HepG2 (cell line): Measurements from ENCODE around the gene PRPF4. TPM values are rescaled to one million over a fixed set of nuclear protein-coding genes. Genes with fewer than 3 reads are reported as not detected.

Source experiments
- ATAC-seq: fragments of 200-7000 bp; cut with Tn5 transposase; 3 replicates; pipeline ENCODE4 v1.9.1; 2020; ENCODE audit warnings: mild to moderate bottlenecking, moderate library complexity
- Bru-seq: library from RNA; stranded (reverse); fragments of 400-500 nt; gene quantifications from one replicate; lab custom pipeline; 2021; lab: Mats Ljungman, UMichigan
- BruChase-seq, 2 experiments: library from RNA; stranded (reverse); fragments of 400-500 nt; gene quantifications; one replicate each; lab custom pipeline; 2021; lab: Mats Ljungman, UMichigan
- BruUV-seq: library from RNA; stranded (reverse); fragments of 400-500 nt; replicated peaks from 2 replicates; lab custom pipeline; 2021; lab: Mats Ljungman, UMichigan
- CTCF ChIA-PET: fragments of 300-600 bp; formaldehyde crosslinking; extraction: SDS; loops from one replicate; lab custom pipeline; 2021; ENCODE audit warnings: low total read pairs, inconsistent platforms, low intra/inter-chr PET ratio; lab: Yijun Ruan, JAX
- POLR2A ChIA-PET: fragments of 350-600 bp; sonication (Branson Sonifier 250); formaldehyde crosslinking; loops from one replicate; lab custom pipeline; 2020; ENCODE audit warnings: antibody characterized with exemption, inconsistent platforms; lab: Yijun Ruan, JAX
- DNase-seq: peaks from one replicate; pipeline ENCODE4 v3.0.0-alpha.2; 2015; ENCODE audit warnings: low spot score
- FAIRE-seq: peaks from 3 replicates; lab custom pipeline; 2011; peaks lifted over from hg19 to GRCh38; lab: Jason Lieb, UNC
- H2AFZ ChIP-seq: one replicate; pipeline ENCODE4 v1.6.1; 2011; ENCODE audit warnings: low read length, inconsistent platforms
- H3K27ac ChIP-seq: fragments of 300-600 bp; 3 replicates; pipeline ENCODE4 v1.8.0; 2011; ENCODE audit warnings: mixed run types, mild to moderate bottlenecking, mixed read lengths, low read length, inconsistent platforms; ENCODE audit not compliant: insufficient read depth; ENCODE audit errors: extremely low read length
- H3K27me3 ChIP-seq, 2 experiments: fragments of 200-600 bp in 1 of 2; 2 replicates in 1 of 2; 3 replicates in 1 of 2; pipeline versions ENCODE4 v1.6.0 to v1.8.0; 2011; ENCODE audit warnings: low read length in 2 of 2, mild to moderate bottlenecking in 2 of 2, moderate library complexity in 2 of 2, inconsistent platforms in 1 of 2; ENCODE audit not compliant: insufficient read depth in 2 of 2, control insufficient read depth in 1 of 2
- H3K36me3 ChIP-seq, 2 experiments: fragments of 200-600 bp in 1 of 2; replicated peaks in 1 of 2; 2 replicates in 1 of 2; 3 replicates in 1 of 2; pipeline versions ENCODE4 v1.5.1 to v1.8.0; 2011; ENCODE audit warnings: low read length in 2 of 2, inconsistent platforms in 1 of 2; ENCODE audit not compliant: insufficient read depth in 2 of 2, control insufficient read depth in 1 of 2
- H3K4me1 ChIP-seq: 2 replicates; pipeline ENCODE4 v1.5.1; 2012; ENCODE audit warnings: low read length, inconsistent platforms; ENCODE audit not compliant: insufficient read depth
- H3K4me2 ChIP-seq: 2 replicates; pipeline ENCODE4 v1.6.0; 2011; ENCODE audit warnings: low read depth, low read length, inconsistent platforms
- H3K4me3 ChIP-seq, 3 experiments: fragments of 200-600 bp in 1 of 3; sonication (generic), shearing (Covaris generic) in 1 of 3; replicated peaks in 1 of 3; 2 replicates each; pipeline ENCODE4 v1.5.1; 2011 to 2016; ENCODE audit warnings: low read length in 3 of 3, inconsistent platforms in 2 of 3, low read depth in 2 of 3, mild to moderate bottlenecking in 2 of 3, control low read depth in 1 of 3, mixed read lengths in 1 of 3; ENCODE audit not compliant: insufficient read depth in 1 of 3
- H3K79me2 ChIP-seq: one replicate; pipeline ENCODE4 v1.6.1; 2011; ENCODE audit warnings: low read length, inconsistent platforms; ENCODE audit not compliant: insufficient read depth
- H3K9ac ChIP-seq: 2 replicates; pipeline ENCODE4 v1.6.0; 2011; ENCODE audit warnings: mild to moderate bottlenecking, low read depth, low read length, inconsistent platforms; ENCODE audit not compliant: insufficient read depth
- H3K9me3 ChIP-seq: 2 replicates; pipeline ENCODE4 v1.5.1; 2012; ENCODE audit warnings: mild to moderate bottlenecking, low read length
- H4K20me1 ChIP-seq: 2 replicates; pipeline ENCODE4 v1.6.0; 2011; ENCODE audit warnings: inconsistent platforms, mild to moderate bottlenecking, low read length, moderate library complexity; ENCODE audit not compliant: insufficient read depth
- ATF6 ChIP-seq: sonication (generic); formaldehyde crosslinking; conservative IDR thresholded peaks from 2 replicates; pipeline ENCODE4 v1.4.0; 2020; ENCODE audit warnings: missing genetic modification reagents
- HOXA5 ChIP-seq: sonication (generic); formaldehyde crosslinking; IDR thresholded peaks from 2 replicates; pipeline ENCODE4 v1.4.0; 2020; ENCODE audit warnings: missing genetic modification reagents
- HOXA9 ChIP-seq: sonication (generic); formaldehyde crosslinking; IDR thresholded peaks from 2 replicates; pipeline ENCODE4 v1.8.1; 2022; ENCODE audit warnings: missing genetic modification reagents, mild to moderate bottlenecking, moderate library complexity, borderline replicate concordance
- KDM5A ChIP-seq: fragments of 200-600 bp; sonication (generic); IDR thresholded peaks from 2 replicates; pipeline ENCODE4 v1.7.0; 2018; ENCODE audit warnings: antibody characterized with exemption, mild to moderate bottlenecking, low read length, borderline replicate concordance
- KLF6 ChIP-seq: IDR thresholded peaks from 2 replicates; pipeline ENCODE4 v1.8.0; 2016; ENCODE audit warnings: missing biosample characterization, missing genetic modification reagents
- LBX2 ChIP-seq: sonication (generic); formaldehyde crosslinking; IDR thresholded peaks from 2 replicates; pipeline ENCODE4 v1.5.0; 2020; ENCODE audit warnings: missing genetic modification reagents, mild to moderate bottlenecking, borderline replicate concordance
- REL ChIP-seq: sonication (generic); formaldehyde crosslinking; conservative IDR thresholded peaks from 2 replicates; pipeline ENCODE4 v1.8.0; 2022; ENCODE audit warnings: mild to moderate bottlenecking, missing genetic modification reagents, moderate library complexity
- RELA ChIP-seq: sonication (generic); formaldehyde crosslinking; IDR thresholded peaks from 2 replicates; pipeline ENCODE4 v1.4.0; 2020; ENCODE audit warnings: missing genetic modification reagents
- ZMAT3 ChIP-seq: sonication (generic); formaldehyde crosslinking; conservative IDR thresholded peaks from 2 replicates; pipeline ENCODE4 v1.7.0; 2021; ENCODE audit warnings: missing genetic modification reagents
- ZNF292 ChIP-seq: sonication (generic); formaldehyde crosslinking; IDR thresholded peaks from 2 replicates; pipeline ENCODE4 v1.8.1; 2022; ENCODE audit warnings: mild to moderate bottlenecking, low read depth, missing genetic modification reagents, borderline replicate concordance
- ZNF772 ChIP-seq: sonication (generic); formaldehyde crosslinking; IDR thresholded peaks from 2 replicates; pipeline ENCODE4 v1.5.0; 2020; ENCODE audit warnings: mild to moderate bottlenecking, missing genetic modification reagents
- WGBS: methylation state at CpG from one replicate; pipeline ENCODE4 v1.1.6; 2017; ENCODE audit warnings: low lambda C conversion rate; 5-methylcytosine and 5-hydroxymethylcytosine counted together
- in situ Hi-C: cut with HindIII; loops from 2 replicates; pipeline ENCODE4 v1.10.0; 2017; ENCODE audit warnings: low pct_unique_long_range_greater_than_20kb; ENCODE audit not compliant: extremely low pct_ligation_motif_present
- intact Hi-C: fragments of 100-400 bp; cut with micrococcal nuclease; formaldehyde crosslinking; loops from one replicate; pipeline ENCODE4 v1.10.0; 2022; ENCODE audit not compliant: unreplicated experiment
- long read RNA-seq, 2 experiments: library from RNA in 1 of 2; library from polyadenylated mRNA in 1 of 2; stranded (forward) in 1 of 2; unstranded in 1 of 2; transcript quantifications; one replicate each; pipeline ENCODE4 v2.0.0, GENCODE V29; 2019 to 2022
- polyA minus RNA-seq, 3 experiments: library from RNA; depleted of rRNA, polyadenylated mRNA; stranded (reverse); fragments of >200 nt; gene quantifications; 2 replicates each; pipeline ENCODE4 v1.2.3, GENCODE V29; 2011; ENCODE audit warnings: low replicate concordance in 1 of 3
- polyA plus RNA-seq, 8 experiments: library from polyadenylated mRNA; depleted of rRNA in 3 of 8; stranded (reverse) in 7 of 8; unstranded in 1 of 8; fragments of >200 nt; fragmentation: Illumina TruSeq in 4 of 8; extraction: Trizol in 4 of 8; gene quantifications; 2 replicates each; pipeline versions ENCODE4 v1.2.1 to v1.2.3, GENCODE V29; 2011 to 2016; ENCODE audit warnings: low read depth in 4 of 8, missing spikeins in 1 of 8, mixed read lengths in 1 of 8; ENCODE audit not compliant: insufficient read depth in 1 of 8
- total RNA-seq, 5 experiments: library from RNA; depleted of rRNA; stranded (reverse); fragments of >200 nt; fragmentation: Illumina TruSeq; extraction: Trizol; gene quantifications; 2 replicates each; pipeline ENCODE4 v1.2.3, GENCODE V29; 2016; ENCODE audit warnings: low read depth in 1 of 5

The PRPF4 gene
- 49.0 and 64.9 TPM in 2 replicates for total RNA-seq (2016; rRNA removed; fragmentation: Illumina TruSeq; extraction: Trizol)
- total RNA-seq (2016; cell fraction: cytosol; rRNA removed; fragmentation: Illumina TruSeq; extraction: Trizol; ENCODE audit: low read depth), result 8.0 and 8.5 TPM in 2 replicates
- 46.7 and 66.8 TPM in 2 replicates for total RNA-seq (2016; cell fraction: insoluble cytoplasmic fraction; rRNA removed; fragmentation: Illumina TruSeq; extraction: Trizol)
- 22.5 and 24.5 TPM in 2 replicates for total RNA-seq (2016; cell fraction: membrane; rRNA removed; fragmentation: Illumina TruSeq; extraction: Trizol)
- total RNA-seq (2016; cell fraction: nucleus; rRNA removed; fragmentation: Illumina TruSeq; extraction: Trizol), result 19.4 and 23.0 TPM in 2 replicates
- 10.3 and 11.1 TPM in 2 replicates for polyA plus RNA-seq (2011; rRNA removed)
- 10.7 and 12.9 TPM in 2 replicates for polyA plus RNA-seq (2011; cell fraction: cytosol; rRNA removed)
- 6.0 and 8.7 TPM in 2 replicates for polyA plus RNA-seq (2011; cell fraction: nucleus; rRNA removed)
- polyA plus RNA-seq (2012), result 17.9 and 20.6 TPM in 2 replicates
- polyA plus RNA-seq (2016; cell fraction: cytosol; fragmentation: Illumina TruSeq; extraction: Trizol; ENCODE audit: low read depth), result 3.8 and 4.4 TPM in 2 replicates
- polyA plus RNA-seq (2016; cell fraction: insoluble cytoplasmic fraction; fragmentation: Illumina TruSeq; extraction: Trizol; ENCODE audit: low read depth), result 55.6 and 56.7 TPM in 2 replicates
- polyA plus RNA-seq (2016; cell fraction: membrane; fragmentation: Illumina TruSeq; extraction: Trizol; ENCODE audit: low read depth), result 11.3 and 13.5 TPM in 2 replicates
- polyA plus RNA-seq (2016; cell fraction: nucleus; fragmentation: Illumina TruSeq; extraction: Trizol; ENCODE audit: insufficient read depth, low read depth), result 27.1 and 29.6 TPM in 2 replicates
- polyA minus RNA-seq (2011; rRNA and poly(A)+ RNA removed; ENCODE audit: low replicate concordance), result 10.5 and 29.0 TPM in 2 replicates
- polyA minus RNA-seq (2011; cell fraction: cytosol; rRNA and poly(A)+ RNA removed), result 9.0 and 11.3 TPM in 2 replicates
- 6.8 and 10.8 TPM in 2 replicates for polyA minus RNA-seq (2011; cell fraction: nucleus; rRNA and poly(A)+ RNA removed)
- Bru-seq, nascent RNA, result percentile 76 among the genes with signal in this experiment
- BruChase-seq, experiment 1, labeled RNA remaining after a 6-hour chase, result percentile 84 among the genes with signal in this experiment
- percentile 83 among the genes with signal in this experiment for BruChase-seq, experiment 2, labeled RNA remaining after a 2-hour chase
- long read RNA-seq, experiment 1, transcript PRPF4-202 (14 exons, 3,212 nt), result major isoform, 29 of 45 reads
- long read RNA-seq, experiment 1, transcript PRPF4-201 (14 exons, 2,787 nt), result minor isoform, 7 of 45 reads
- long read RNA-seq, experiment 1, partial matches to known transcripts, result 7 of 45 reads
- long read RNA-seq, experiment 1, other reads (novel, unspliced or antisense), result 2 of 45 reads
- long read RNA-seq, experiment 2, transcript PRPF4-202 (14 exons, 3,212 nt), result major isoform, 25 of 63 reads
- long read RNA-seq, experiment 2, partial matches to known transcripts, result 28 of 63 reads
- long read RNA-seq, experiment 2, other reads (novel, unspliced or antisense), result 6 of 63 reads

DNA sequence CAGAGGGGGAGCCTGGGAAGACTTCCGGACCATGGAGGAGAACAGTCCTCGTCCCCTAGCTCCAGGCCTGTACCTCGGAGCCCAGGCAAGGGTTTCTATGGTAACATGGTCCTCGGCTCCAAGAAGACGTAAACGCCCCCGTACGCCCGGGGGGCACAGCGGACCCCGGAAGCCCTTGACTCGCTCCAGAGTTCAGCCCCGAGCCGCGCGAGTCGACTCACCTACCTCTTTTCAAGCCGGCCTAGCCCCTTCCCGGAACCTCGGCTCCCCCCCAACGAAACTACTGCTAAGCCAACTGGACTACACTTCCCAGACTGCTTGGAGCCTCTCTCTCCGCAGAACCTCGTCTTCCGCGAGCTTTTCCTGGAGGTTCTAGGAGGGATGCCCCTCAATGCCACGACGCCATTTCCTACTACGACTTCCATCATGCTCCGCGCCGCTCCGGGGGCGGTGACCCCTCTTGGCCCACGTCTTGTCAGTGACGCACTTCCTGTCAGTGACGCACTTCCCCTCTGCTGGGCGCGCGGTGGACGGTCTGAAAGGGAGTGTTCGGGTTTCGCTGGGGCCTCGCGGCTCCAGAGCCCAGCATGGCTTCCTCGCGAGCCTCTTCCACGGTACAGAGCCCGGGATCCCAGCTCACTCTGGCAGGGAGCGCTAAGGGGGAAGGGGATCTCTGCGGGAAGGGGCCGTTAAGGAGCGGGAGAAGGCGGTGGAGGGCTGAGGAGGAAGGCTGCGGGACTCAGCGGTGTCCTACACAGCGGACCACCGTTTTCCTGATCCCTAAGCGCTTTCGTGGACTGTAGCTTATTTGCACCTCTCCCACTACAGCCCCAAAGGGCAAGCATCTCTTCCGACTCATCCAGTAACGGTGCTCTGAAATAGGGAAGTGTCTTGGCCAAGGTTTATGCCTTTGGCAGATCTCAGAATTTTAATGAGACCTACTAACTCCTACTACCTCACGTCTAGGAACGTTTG is at the start of gene PRPF4, which contains the start of gene CDC26:
Gene PRPF4, plus strand, starts transcription at position 502 of the 975 bp plus-strand sequence. Its CDS starts 86 bp downstream, at position 588.
Gene CDC26, minus strand, starts transcription at position 416 of the 975 bp plus-strand sequence. CDS start 3,065 bp downstream, outside the sequence.
- Histone ChIP-seq H3K36me3 (peaks cover 16 to 44% of the 10 kb centered on the region in 2 experiments), H4K20me1 (no peaks in the 10 kb centered on the region; the same call in 1 of the 2 replicates), H3K27me3 (no peaks in the 10 kb centered on the region; a peak in 2 of 5 replicates), H3K4me3 (peak within 1 kb of the TSS; percentile 75 to 98 (median 82)), H3K9me3 (no peaks in the 10 kb centered on the region), H3K4me2 (peak within 1 kb of the TSS; percentile 82), H3K27ac (peak within 1 kb of the TSS; percentile 85), H3K4me1 (peaks cover 42% of the 10 kb centered on the region), H3K79me2 (peaks cover 37% of the 10 kb centered on the region), H2AFZ (peak within 1 kb of the TSS; percentile 59), H3K9ac (peak within 1 kb of the TSS; percentile 96)
- peak; percentile 95 for ATAC-seq
- ChIA-PET CTCF (no interaction called here), POLR2A (interaction anchor here (0.7 to 2.7 kb wide), 23 partner anchors 10 to 542 kb away, joined by 3 to 40 read pairs (median 4); partner anchors contain the start of genes ALAD, BSPRY, C9orf43 and FKBP15)
- TSS peak; percentile 84 for BruUV-seq
- in situ Hi-C loops, result no loop called here
- intact Hi-C loops, result loop anchor here (2.0 to 10.0 kb wide), 3 partner anchors 55 to 379 kb away; partner anchors contain the start of genes ALAD, FKBP15 and SLC31A1
- FAIRE-seq, result peak; percentile 96
- peak; percentile 97 for DNase-seq
- WGBS, result 1% methylated on average over 34 of the region's 63 CpGs
- peak; percentile 84; the same call in 1 of the 2 replicates for TF ChIP-seq KDM5A
- no peak for TF ChIP-seq ATF6 (CRISPR knock-in tag)
- TF ChIP-seq ZMAT3 (CRISPR knock-in tag), result no peak
- no peak for TF ChIP-seq REL (CRISPR knock-in tag)
- no peak for TF ChIP-seq RELA (CRISPR knock-in tag)
- peak; percentile 33; the same call in 1 of the 2 replicates for TF ChIP-seq HOXA5 (CRISPR knock-in tag)
- peak; percentile 40 for TF ChIP-seq KLF6 (CRISPR knock-in tag)
- peak; percentile 48; the same call in 1 of the 2 replicates for TF ChIP-seq ZNF772 (CRISPR knock-in tag)
- TF ChIP-seq ZNF292 (CRISPR knock-in tag), result no peak
- no peak for TF ChIP-seq HOXA9 (CRISPR knock-in tag)
- TF ChIP-seq LBX2, result no peak; the same call in 1 of the 2 replicates
